NCI-H774 (cell line): ENCODE measurements around the gene UNC45B.
"Not testable (repeated sequence)": the region's sequence is repeated elsewhere in the genome, so short reads cannot be mapped to it uniquely, and the experiment has no call there.

Source experiments
- DNase-seq: peaks from one replicate; lab custom pipeline; 2025; lab: John Stamatoyannopoulos, UW

UNC45B gene

GRCh38 chr17:35214631-35215273, 67.1 kb downstream of the UNC45B start:
- no peak for DNase-seq

GRCh38 chr17:35217107-35217506, 69.5 kb downstream of the UNC45B start:
- DNase-seq, result no peak

- no peak for DNase-seq
Observed at GRCh38 chr17:35218915-35219314, 71.3 kb downstream of the UNC45B start.

GRCh38 chr17:35222452-35222851, 74.8 kb downstream of the UNC45B start:
- DNase-seq, result no peak

GRCh38 chr17:35224436-35224835, 76.8 kb downstream of the UNC45B start:
- no peak for DNase-seq

GRCh38 chr17:35227546-35227945, 79.9 kb downstream of the UNC45B start:
- DNase-seq, result no peak

- DNase-seq, result no peak
Observed at GRCh38 chr17:35229638-35230037, 82.0 kb downstream of the UNC45B start.

- DNase-seq, result not testable (repeated sequence)
Observed at GRCh38 chr17:35234315-35234714, 86.7 kb downstream of the UNC45B start.

- DNase-seq, result no peak
Observed at GRCh38 chr17:35235289-35235688, 87.7 kb downstream of the UNC45B start.

- DNase-seq, result no peak
Observed at GRCh38 chr17:35235917-35236316, 88.3 kb downstream of the UNC45B start.

GRCh38 chr17:35236821-35237220, 89.2 kb downstream of the UNC45B start:
- DNase-seq, result no peak

GRCh38 chr17:35238821-35239220, 91.2 kb downstream of the UNC45B start:
- DNase-seq, result no peak
